Measurements from ENCODE around the gene SSBP4.

SSBP4 gene

GRCh38 chr19:18431351-18432197 lies 12.4 kb downstream of the SSBP4 start:
- Mint-ChIP-seq H3K27me3 (no peaks in the 10 kb centered on the region), H3K27ac (no peak overlapping the region), H3K4me1 (ENCODE audit: low read depth) (peaks cover 29% of the 10 kb centered on the region), H3K4me3 (no peak overlapping the region), H3K9me3 (no peaks in the 10 kb centered on the region), H3K36me3 (ENCODE audit: low read depth) (no peaks in the 10 kb centered on the region)

GRCh38 chr19:18432275-18433014 lies 13.2 kb downstream of the SSBP4 start:
- peak overlapping the region; percentile 40 for H3K27ac Mint-ChIP-seq
- peak overlapping the region; percentile 37 for H3K4me3 Mint-ChIP-seq
- no peaks in the 10 kb centered on the region for H3K9me3 Mint-ChIP-seq
- peaks cover 29% of the 10 kb centered on the region for H3K4me1 Mint-ChIP-seq (ENCODE audit: low read depth)
- H3K36me3 Mint-ChIP-seq (ENCODE audit: low read depth): no peaks in the 10 kb centered on the region
- no peaks in the 10 kb centered on the region for H3K27me3 Mint-ChIP-seq

DNA sequence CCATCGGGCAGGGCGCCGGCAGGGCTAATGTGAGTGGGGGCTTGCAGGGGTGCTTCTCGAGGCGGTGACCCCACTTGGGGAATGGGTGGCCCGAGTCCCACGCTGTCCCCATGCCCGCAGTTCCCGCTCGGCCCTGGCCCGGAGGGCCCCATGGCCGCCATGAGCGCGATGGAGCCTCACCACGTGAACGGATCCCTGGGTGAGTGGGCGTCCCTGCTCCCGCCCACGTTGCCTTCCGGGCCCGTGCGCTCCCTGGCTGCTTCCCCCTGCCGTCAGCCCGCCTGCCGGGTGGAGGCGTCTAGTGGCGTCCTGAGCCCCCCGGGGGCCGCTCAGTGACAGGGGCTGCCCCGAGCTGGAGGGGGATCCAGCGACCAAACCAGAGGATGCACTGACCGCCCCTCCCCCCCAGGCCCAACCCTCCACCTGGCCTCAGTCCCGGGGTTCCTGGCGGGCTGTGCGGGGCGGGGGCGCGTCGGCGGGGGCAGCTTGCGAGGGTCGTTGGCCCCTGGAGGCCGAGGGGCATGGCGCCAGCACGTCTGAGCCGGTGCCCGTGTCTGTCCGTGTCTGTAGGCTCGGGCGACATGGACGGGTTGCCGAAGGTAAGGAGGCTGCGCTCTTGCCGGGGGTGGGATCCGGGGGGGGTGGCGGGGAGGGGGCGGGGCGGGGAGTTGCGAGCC lies 14.0 kb downstream of the SSBP4 start:
- Mint-ChIP-seq H3K36me3 (ENCODE audit: low read depth) (no peaks in the 10 kb centered on the region), H3K4me1 (ENCODE audit: low read depth) (peaks cover 29% of the 10 kb centered on the region), H3K27me3 (no peaks in the 10 kb centered on the region), H3K4me3 (peak overlapping the region; percentile 37), H3K9me3 (no peaks in the 10 kb centered on the region), H3K27ac (peak overlapping the region; percentile 40)

DNA sequence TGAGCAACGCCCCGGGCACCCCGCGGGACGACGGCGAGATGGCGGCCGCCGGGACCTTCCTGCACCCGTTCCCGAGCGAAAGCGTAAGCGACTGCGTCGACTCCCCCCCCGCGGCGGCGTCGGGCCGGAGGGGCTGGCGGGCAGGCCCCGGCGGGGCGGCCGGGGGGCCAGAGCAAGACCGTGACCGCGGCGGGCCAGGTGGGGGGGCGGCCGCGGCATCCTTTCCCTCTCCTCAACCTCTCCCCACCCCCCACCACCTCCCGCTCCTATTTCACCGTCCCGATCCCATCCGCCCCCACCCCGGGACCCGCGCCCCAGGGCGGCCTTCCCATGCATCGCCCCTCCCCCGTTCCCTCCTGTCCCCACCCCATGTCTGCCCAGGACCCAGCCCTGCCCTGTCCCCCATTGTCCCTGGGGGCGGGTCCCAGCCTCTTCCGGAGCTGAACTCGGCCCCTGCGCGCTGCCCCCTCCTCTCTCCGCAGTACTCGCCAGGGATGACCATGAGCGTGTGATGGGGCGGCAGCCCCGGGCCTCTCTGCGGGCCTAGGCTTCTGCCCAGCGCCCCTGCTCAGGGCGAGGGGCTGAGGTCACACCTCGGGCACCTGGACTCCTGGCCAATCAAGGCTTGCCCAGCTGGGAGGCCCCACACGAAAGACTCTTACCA lies 14.7 kb downstream of the SSBP4 start:
- H3K9me3 Mint-ChIP-seq: no peaks in the 10 kb centered on the region
- no peaks in the 10 kb centered on the region for H3K27me3 Mint-ChIP-seq
- no peak overlapping the region for H3K27ac Mint-ChIP-seq
- peaks cover 29% of the 10 kb centered on the region for H3K4me1 Mint-ChIP-seq (ENCODE audit: low read depth)
- no peaks in the 10 kb centered on the region for H3K36me3 Mint-ChIP-seq (ENCODE audit: low read depth)
- H3K4me3 Mint-ChIP-seq: peak overlapping the region; percentile 17

DNA sequence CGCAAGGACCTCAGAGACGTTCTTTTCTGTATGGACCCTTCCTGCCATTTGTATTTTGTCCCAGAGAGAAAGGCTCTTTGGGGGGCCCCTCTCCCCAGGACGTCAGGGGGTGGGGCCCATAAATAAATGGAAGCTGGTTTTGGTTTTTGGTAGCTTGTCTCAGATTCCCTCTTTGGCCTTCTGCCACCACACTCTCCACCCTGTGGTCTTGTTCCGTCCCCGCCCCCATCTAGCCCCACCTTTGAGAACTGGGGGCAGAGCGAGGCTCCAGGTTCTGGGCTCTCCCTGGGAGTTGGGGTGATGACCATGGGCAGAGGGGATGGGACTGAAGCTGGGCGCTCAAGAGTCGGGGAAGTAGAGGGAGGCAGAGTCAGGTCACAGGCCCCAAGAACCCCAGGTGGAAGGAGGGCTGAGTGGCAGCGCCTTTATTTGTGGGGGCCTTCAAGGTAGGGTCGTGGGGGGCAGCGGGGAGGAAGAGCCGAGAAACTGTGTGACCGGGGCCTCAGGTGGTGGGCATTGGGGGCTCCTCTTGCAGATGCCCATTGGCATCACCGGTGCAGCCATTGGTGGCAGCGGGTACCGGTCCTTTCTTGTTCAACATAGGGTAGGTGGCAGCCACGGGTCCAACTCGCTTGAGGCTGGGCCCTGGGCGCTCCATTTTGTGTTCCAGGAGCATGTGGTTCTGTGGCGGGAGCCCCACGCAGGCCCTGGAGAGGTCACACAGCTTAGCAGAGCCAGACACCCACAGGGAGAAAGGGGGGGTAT lies 15.4 kb downstream of the SSBP4 start:
- H3K36me3 Mint-ChIP-seq (ENCODE audit: low read depth): no peaks in the 10 kb centered on the region

DNA sequence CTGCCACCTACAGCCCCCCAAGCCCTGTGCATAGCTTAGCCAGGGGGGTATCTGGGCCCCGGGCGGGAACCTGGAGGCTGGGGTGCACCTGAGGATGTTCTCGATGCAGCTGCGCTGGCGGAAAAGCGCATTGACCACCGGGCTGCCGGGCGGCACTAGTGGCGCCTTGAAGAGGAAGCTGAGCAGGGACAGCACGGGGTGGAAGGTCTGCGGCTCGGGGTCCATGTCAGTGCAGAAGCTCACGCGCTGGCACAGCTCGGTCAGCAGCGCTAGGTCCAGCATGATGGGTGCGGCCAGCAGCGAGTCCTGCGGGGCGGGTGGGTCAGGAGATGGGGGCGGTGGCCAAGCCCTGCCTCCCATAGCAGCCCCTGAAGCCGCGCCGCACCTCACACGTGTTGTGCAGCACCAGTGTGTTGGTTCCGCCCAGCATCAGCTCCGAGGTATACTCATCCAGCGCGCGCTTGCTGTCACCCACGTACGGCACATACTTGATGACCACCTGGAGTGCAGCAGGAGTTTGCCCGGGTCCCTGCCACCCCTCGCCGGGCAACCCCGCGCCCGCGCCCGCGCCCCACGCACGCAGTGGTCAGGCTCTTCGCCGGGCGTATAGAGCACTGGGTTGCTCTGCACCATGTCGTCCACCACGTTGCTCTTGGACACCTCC lies 16.1 kb downstream of the SSBP4 start:
- H3K27ac Mint-ChIP-seq: no peak overlapping the region
- no peaks in the 10 kb centered on the region for H3K27me3 Mint-ChIP-seq
- no peaks in the 10 kb centered on the region for H3K36me3 Mint-ChIP-seq (ENCODE audit: low read depth)
- no peaks in the 10 kb centered on the region for H3K9me3 Mint-ChIP-seq
- H3K4me3 Mint-ChIP-seq: no peak overlapping the region
- peaks cover 18% of the 10 kb centered on the region for H3K4me1 Mint-ChIP-seq (ENCODE audit: low read depth)

More for the DNA sequence above, 15.4 kb downstream of the SSBP4 start:
- peaks cover 25% of the 10 kb centered on the region for H3K4me1 Mint-ChIP-seq (ENCODE audit: low read depth)
- peak overlapping the region; percentile 17 for H3K4me3 Mint-ChIP-seq
- no peak overlapping the region for H3K27ac Mint-ChIP-seq
- H3K9me3 Mint-ChIP-seq: no peaks in the 10 kb centered on the region
- H3K27me3 Mint-ChIP-seq: no peaks in the 10 kb centered on the region

GRCh38 chr19:18435842-18436670 lies 16.9 kb downstream of the SSBP4 start:
- H3K36me3 Mint-ChIP-seq (ENCODE audit: low read depth): no peaks in the 10 kb centered on the region
- peak overlapping the region; percentile 34 for H3K27ac Mint-ChIP-seq
- no peaks in the 10 kb centered on the region for H3K9me3 Mint-ChIP-seq
- peaks cover 16% of the 10 kb centered on the region for H3K4me1 Mint-ChIP-seq (ENCODE audit: low read depth)
- no peaks in the 10 kb centered on the region for H3K27me3 Mint-ChIP-seq
- peak overlapping the region; percentile 56 for H3K4me3 Mint-ChIP-seq

GRCh38 chr19:18436671-18437490 lies 17.7 kb downstream of the SSBP4 start:
- Mint-ChIP-seq H3K36me3 (ENCODE audit: low read depth) (no peaks in the 10 kb centered on the region), H3K27ac (peak overlapping the region; percentile 34), H3K4me1 (ENCODE audit: low read depth) (peaks cover 16% of the 10 kb centered on the region), H3K9me3 (no peaks in the 10 kb centered on the region), H3K4me3 (peak overlapping the region; percentile 65), H3K27me3 (no peaks in the 10 kb centered on the region)

GRCh38 chr19:18437491-18438330 lies 18.5 kb downstream of the SSBP4 start, which contains the start of gene ISYNA1:
ISYNA1 (minus strand) TSS chr19:18438133; CDS start chr19:18437979, 154 bp downstream.
- Mint-ChIP-seq H3K27me3 (no peaks in the 10 kb centered on the region), H3K4me3 (peak within 1 kb of the TSS; percentile 65), H3K27ac (no peak within 1 kb of the TSS), H3K36me3 (ENCODE audit: low read depth) (peaks cover 6% of the 10 kb centered on the region), H3K9me3 (peaks cover 4% of the 10 kb centered on the region), H3K4me1 (ENCODE audit: low read depth) (peaks cover 16% of the 10 kb centered on the region)

DNA sequence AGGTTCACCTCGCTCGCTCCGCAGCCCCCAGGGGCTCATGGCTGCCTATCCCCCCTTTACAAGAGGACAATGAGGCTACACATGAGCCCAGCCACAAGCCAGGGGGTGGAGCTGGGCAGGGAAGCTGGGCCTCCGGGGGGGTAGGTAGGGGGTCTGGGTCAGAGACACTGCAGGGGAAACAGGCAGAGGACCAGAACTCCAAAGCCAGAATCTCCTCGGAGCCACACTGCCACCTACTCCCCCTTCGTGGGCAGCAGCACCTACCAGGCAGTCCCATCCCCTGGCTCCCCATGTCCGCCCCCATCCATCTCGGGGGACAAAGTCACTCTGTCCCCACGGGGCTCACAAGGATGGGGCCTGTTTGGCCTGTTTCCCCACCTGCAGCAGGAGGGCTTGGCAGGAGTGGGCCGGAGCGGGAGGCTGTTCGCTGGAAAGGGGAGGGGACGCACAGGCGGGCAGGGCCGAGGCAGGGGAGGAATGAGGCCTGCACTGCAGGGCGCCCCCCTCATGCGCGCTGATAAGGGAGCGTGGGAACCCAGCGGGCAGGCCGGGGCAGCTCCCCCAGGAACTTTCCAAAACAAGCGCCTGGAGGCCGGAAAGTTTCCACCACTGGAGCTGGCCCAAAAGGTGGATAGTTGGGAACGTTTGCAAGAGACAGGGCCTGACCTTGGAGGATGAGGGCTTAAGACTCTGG lies 19.3 kb downstream of the SSBP4 start:
- H3K9me3 Mint-ChIP-seq: peaks cover 4% of the 10 kb centered on the region
- H3K27ac Mint-ChIP-seq: no peak overlapping the region
- no peak overlapping the region for H3K4me3 Mint-ChIP-seq
- H3K27me3 Mint-ChIP-seq: no peaks in the 10 kb centered on the region
- H3K36me3 Mint-ChIP-seq (ENCODE audit: low read depth): peaks cover 8% of the 10 kb centered on the region
- peaks cover 17% of the 10 kb centered on the region for H3K4me1 Mint-ChIP-seq (ENCODE audit: low read depth)

All from stimulated activated naive CD8-positive, alpha-beta T cell treated with anti-CD3 and anti-CD28 coated beads, Interleukin-15, Interleukin-2, amounts not matched to agents 100 ng/mL and 50 ng/mL, for 24 hours (primary cell).